Measurements from ENCODE around the gene ESPNL.

ESPNL gene

GRCh38 chr2:238125127-238125885, 25.2 kb downstream of the ESPNL start:
- no peak overlapping the region for H3K4me2 ChIP-seq (ENCODE audit: low read length)
- no peaks in the 10 kb centered on the region for H3K79me2 ChIP-seq (ENCODE audit: control insufficient read depth, low read length)
- H3K36me3 ChIP-seq (ENCODE audit: control insufficient read depth, low read length): no peaks in the 10 kb centered on the region
- no peaks in the 10 kb centered on the region for H3K4me1 ChIP-seq (ENCODE audit: control insufficient read depth, low read length)
- no peaks in the 10 kb centered on the region for H4K20me1 ChIP-seq (ENCODE audit: control insufficient read depth, insufficient read depth, low read depth, low read length)
- H3K9me3 ChIP-seq (ENCODE audit: control insufficient read depth, insufficient read depth, low read length): peaks cover 7% of the 10 kb centered on the region; the same call in 1 of the 2 replicates
- H3F3A ChIP-seq (ENCODE audit: control insufficient read depth, insufficient read depth): no peaks in the 10 kb centered on the region
- H3K27ac ChIP-seq (ENCODE audit: low read depth, low read length): no peak overlapping the region
- no peak for TF ChIP-seq CTCF (IDR thresholded peaks at IDR 0.05; ENCODE audit: low read depth, low read length, poor library complexity, severe bottlenecking)
- TF ChIP-seq EZH2phosphoT487 (IDR thresholded peaks at IDR 0.05; ENCODE audit: borderline replicate concordance, low read length): no peak
- no peaks in the 10 kb centered on the region for H3K9me2 ChIP-seq (replicated peaks; ENCODE audit: control insufficient read depth, low read length)
- no peak overlapping the region for H3K4me3 ChIP-seq (ENCODE audit: low read length)
- no peaks in the 10 kb centered on the region; the same call in 1 of the 2 replicates for H3K27me3 ChIP-seq (ENCODE audit: control insufficient read depth, low read length)

- no peaks in the 10 kb centered on the region for H3K79me2 ChIP-seq (ENCODE audit: control insufficient read depth, low read length)
- H3K9me3 ChIP-seq (ENCODE audit: control insufficient read depth, insufficient read depth, low read length): peaks cover 7% of the 10 kb centered on the region; the same call in 1 of the 2 replicates
- H4K20me1 ChIP-seq (ENCODE audit: control insufficient read depth, insufficient read depth, low read depth, low read length): no peaks in the 10 kb centered on the region
- H3K27ac ChIP-seq (ENCODE audit: low read depth, low read length): no peak overlapping the region
- no peaks in the 10 kb centered on the region for H3K27me3 ChIP-seq (ENCODE audit: control insufficient read depth, low read length)
- no peaks in the 10 kb centered on the region for H3K36me3 ChIP-seq (ENCODE audit: control insufficient read depth, low read length)
- no peaks in the 10 kb centered on the region for H3F3A ChIP-seq (ENCODE audit: control insufficient read depth, insufficient read depth)
- TF ChIP-seq CTCF (IDR thresholded peaks at IDR 0.05; ENCODE audit: low read depth, low read length, poor library complexity, severe bottlenecking) (no peak), EZH2phosphoT487 (IDR thresholded peaks at IDR 0.05; ENCODE audit: borderline replicate concordance, low read length) (no peak)
- H3K4me1 ChIP-seq (ENCODE audit: control insufficient read depth, low read length): no peaks in the 10 kb centered on the region
- no peak overlapping the region for H3K4me3 ChIP-seq (ENCODE audit: low read length)
- H3K9me2 ChIP-seq (replicated peaks; ENCODE audit: control insufficient read depth, low read length): no peaks in the 10 kb centered on the region
- no peak overlapping the region for H3K4me2 ChIP-seq (ENCODE audit: low read length)
Observed at GRCh38 chr2:238126338-238126737, 26.2 kb downstream of the ESPNL start.

GRCh38 chr2:238126775-238127164, 26.6 kb downstream of the ESPNL start:
- Histone ChIP-seq H4K20me1 (ENCODE audit: control insufficient read depth, insufficient read depth, low read depth, low read length) (peaks cover 2% of the 10 kb centered on the region; the same call in 1 of the 2 replicates), H3K4me3 (ENCODE audit: low read length) (no peak overlapping the region), H3K9me3 (ENCODE audit: control insufficient read depth, insufficient read depth, low read length) (peaks cover 7% of the 10 kb centered on the region; the same call in 1 of the 2 replicates), H3K27ac (ENCODE audit: low read depth, low read length) (no peak overlapping the region), H3K36me3 (ENCODE audit: control insufficient read depth, low read length) (no peaks in the 10 kb centered on the region), H3K27me3 (ENCODE audit: control insufficient read depth, low read length) (no peaks in the 10 kb centered on the region), H3K4me1 (ENCODE audit: control insufficient read depth, low read length) (no peaks in the 10 kb centered on the region), H3K9me2 (replicated peaks; ENCODE audit: control insufficient read depth, low read length) (no peaks in the 10 kb centered on the region), H3K79me2 (ENCODE audit: control insufficient read depth, low read length) (no peaks in the 10 kb centered on the region), H3F3A (ENCODE audit: control insufficient read depth, insufficient read depth) (no peaks in the 10 kb centered on the region), H3K4me2 (ENCODE audit: low read length) (no peak overlapping the region)
- TF ChIP-seq CTCF (IDR thresholded peaks at IDR 0.05; ENCODE audit: low read depth, low read length, poor library complexity, severe bottlenecking): no peak
- TF ChIP-seq EZH2phosphoT487 (IDR thresholded peaks at IDR 0.05; ENCODE audit: borderline replicate concordance, low read length): no peak

Data from DOHH2 (cell line).